ENCODE measurements around the gene LRRC72. TPM values are rescaled to one million over a fixed set of nuclear protein-coding genes. Genes with fewer than 3 reads are reported as not detected.
"Not testable (repeated sequence)": the region's sequence is repeated elsewhere in the genome, so short reads cannot be mapped to it uniquely, and the experiment has no call there.

The LRRC72 gene
- total RNA-seq, 1 donor from 2014 or later: not detected

DNA sequence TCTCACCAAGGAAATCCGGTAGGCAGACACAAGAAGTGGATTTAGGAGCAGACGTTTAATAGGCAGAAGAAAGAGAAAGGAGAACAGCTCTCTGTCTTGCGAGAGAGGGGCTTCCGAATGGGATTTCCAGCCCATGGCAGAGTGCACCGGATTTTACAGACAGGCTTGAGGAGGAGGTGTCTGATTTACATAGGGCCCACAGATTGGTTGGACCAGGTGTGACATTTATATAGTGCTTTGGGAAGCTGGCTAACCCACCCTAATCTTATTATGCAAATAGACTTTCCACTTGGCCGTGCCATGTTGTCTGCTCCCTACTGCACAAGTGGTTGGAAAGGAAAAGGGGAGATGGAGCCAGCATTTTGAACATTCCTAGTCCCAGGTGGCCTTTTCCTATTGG, 61.2 kb downstream of the LRRC72 start:
- DNase-seq (no peak), ATAC-seq (peak; percentile 68 to 91)
- no peak overlapping the region for H3K4me3 ChIP-seq

DNA sequence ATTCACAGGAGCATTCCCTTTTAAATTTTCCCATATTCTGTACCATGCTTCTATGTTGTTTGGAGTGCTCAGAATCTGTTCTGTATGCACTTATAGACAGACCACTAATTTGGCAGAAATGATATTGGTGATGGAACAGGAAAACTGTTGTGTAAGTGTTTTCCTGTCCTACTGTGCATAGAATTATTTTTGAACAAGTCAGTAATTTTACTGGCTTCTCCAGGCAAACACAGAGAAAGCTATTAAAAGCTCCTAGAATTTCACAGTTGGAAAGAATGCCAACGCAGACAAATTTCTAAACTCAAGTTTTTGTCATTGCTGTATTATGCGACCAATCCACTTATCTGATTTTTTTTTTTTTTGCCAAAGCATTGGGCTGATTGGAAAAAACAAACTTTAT, 63.3 kb downstream of the LRRC72 start:
- Histone ChIP-seq H3K27me3 (ENCODE audit: low read depth) (no peaks in the 10 kb centered on the region), H3K4me1 (no peaks in the 10 kb centered on the region), H3K4me3 (no peak overlapping the region), H3K9me3 (no peaks in the 10 kb centered on the region), H3K36me3 (no peaks in the 10 kb centered on the region), H3K27ac (no peak overlapping the region)
- ATAC-seq: no peak
- DNase-seq: no peak
- intact Hi-C loops (cut with DNase I): no loop called here
- TF ChIP-seq CTCF (IDR thresholded peaks at IDR 0.05): no peak

More for the DNA sequence above, 61.2 kb downstream of the LRRC72 start:
- H3K4me1 ChIP-seq: no peaks in the 10 kb centered on the region
- no peak for TF ChIP-seq CTCF (IDR thresholded peaks at IDR 0.05)
- intact Hi-C loops (cut with DNase I): no loop called here
- no peaks in the 10 kb centered on the region for H3K9me3 ChIP-seq
- H3K36me3 ChIP-seq: no peaks in the 10 kb centered on the region
- no peak overlapping the region for H3K27ac ChIP-seq
- no peaks in the 10 kb centered on the region for H3K27me3 ChIP-seq (ENCODE audit: low read depth)

GRCh38 chr7:16590424-16590823, 63.8 kb downstream of the LRRC72 start:
- H3K27ac ChIP-seq: no peak overlapping the region
- no peak for DNase-seq
- intact Hi-C loops (cut with DNase I): no loop called here

GRCh38 chr7:16592395-16592794, 65.8 kb downstream of the LRRC72 start:
- Histone ChIP-seq H3K4me3 (no peak overlapping the region), H3K9me3 (no peaks in the 10 kb centered on the region), H3K27ac (no peak overlapping the region), H3K27me3 (ENCODE audit: low read depth) (no peaks in the 10 kb centered on the region), H3K4me1 (no peaks in the 10 kb centered on the region), H3K36me3 (no peaks in the 10 kb centered on the region)
- no peak for DNase-seq
- no peak for ATAC-seq
- TF ChIP-seq CTCF (IDR thresholded peaks at IDR 0.05): no peak
- intact Hi-C loops (cut with DNase I): no loop called here

More at GRCh38 chr7:16590424-16590823, 63.8 kb downstream of the LRRC72 start:
- Histone ChIP-seq H3K36me3 (no peaks in the 10 kb centered on the region), H3K27me3 (ENCODE audit: low read depth) (no peaks in the 10 kb centered on the region), H3K4me3 (no peak overlapping the region), H3K9me3 (no peaks in the 10 kb centered on the region), H3K4me1 (no peaks in the 10 kb centered on the region)
- ATAC-seq: no peak
- no peak for TF ChIP-seq CTCF (IDR thresholded peaks at IDR 0.05)

GRCh38 chr7:16594061-16594460, 67.4 kb downstream of the LRRC72 start:
- DNase-seq (no peak), ATAC-seq (no peak)
- no peak overlapping the region for H3K27ac ChIP-seq
- intact Hi-C loops (cut with DNase I): no loop called here
- no peaks in the 10 kb centered on the region for H3K9me3 ChIP-seq
- H3K4me3 ChIP-seq: no peak overlapping the region
- no peaks in the 10 kb centered on the region for H3K27me3 ChIP-seq (ENCODE audit: low read depth)
- no peaks in the 10 kb centered on the region for H3K4me1 ChIP-seq
- H3K36me3 ChIP-seq: no peaks in the 10 kb centered on the region
- no peak for TF ChIP-seq CTCF (IDR thresholded peaks at IDR 0.05)

DNA sequence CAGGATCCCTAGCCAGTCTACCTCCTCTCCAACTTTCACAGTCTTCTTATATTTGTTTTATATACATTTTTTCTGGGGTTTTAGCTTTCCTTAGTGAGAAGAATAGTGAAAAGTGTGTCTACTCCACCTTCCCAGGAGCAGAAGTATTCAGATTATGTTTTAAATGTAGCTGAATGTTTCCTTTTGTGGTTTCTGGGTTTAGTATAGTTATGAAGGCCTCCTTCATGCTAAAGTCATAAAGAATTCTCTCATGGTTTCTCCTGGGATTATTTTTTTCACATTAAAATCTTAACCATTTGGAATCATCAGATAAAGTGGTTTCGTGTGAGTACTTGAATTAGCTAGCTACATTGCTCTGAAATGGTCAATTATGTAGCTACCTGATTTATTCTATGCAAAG, 68.1 kb downstream of the LRRC72 start:
- Histone ChIP-seq H3K4me1 (no peaks in the 10 kb centered on the region), H3K9me3 (no peaks in the 10 kb centered on the region), H3K4me3 (no peak overlapping the region), H3K36me3 (peaks cover 2% of the 10 kb centered on the region), H3K27me3 (ENCODE audit: low read depth) (no peaks in the 10 kb centered on the region), H3K27ac (no peak overlapping the region)
- ATAC-seq: no peak
- TF ChIP-seq CTCF (IDR thresholded peaks at IDR 0.05): no peak
- no peak for DNase-seq
- intact Hi-C loops (cut with DNase I): no loop called here

GRCh38 chr7:16595596-16595995, 69.0 kb downstream of the LRRC72 start:
- intact Hi-C loops (cut with DNase I); DNase-seq; H3K27ac ChIP-seq; ATAC-seq; H3K4me3 ChIP-seq; H3K4me1 ChIP-seq; H3K9me3 ChIP-seq; H3K27me3 ChIP-seq (ENCODE audit: low read depth): not testable (repeated sequence)
- peaks cover 11% of the 10 kb centered on the region for H3K36me3 ChIP-seq
